Endothelial cell of umbilical vein (primary cell): ENCODE results near the gene TM6SF1. TPM values are rescaled to one million over a fixed set of nuclear protein-coding genes. Genes with fewer than 3 reads are reported as not detected.

Source experiments
- BruUV-seq: library from RNA; stranded (reverse); fragments of 400-500 nt; replicated peaks from 2 replicates; lab custom pipeline; 2021; lab: Mats Ljungman, UMichigan
- CTCF ChIA-PET: fragments of 300-600, 350-600 bp; sonication (Branson Sonifier 250); formaldehyde crosslinking; loops from one replicate; lab custom pipeline; 2021; ENCODE audit warnings: antibody characterized with exemption, inconsistent platforms; lab: Charles Lee
- POLR2A ChIA-PET: fragments of 300-600, 350-600 bp; sonication (Branson Sonifier 250); formaldehyde crosslinking; loops from one replicate; lab custom pipeline; 2021; ENCODE audit warnings: antibody characterized with exemption, inconsistent platforms; lab: Charles Lee
- DNase-seq: peaks from one replicate; pipeline ENCODE4 v3.0.0-alpha.2; 2011; ENCODE audit warnings: low read depth, low spot score
- FAIRE-seq: peaks from 2 replicates; lab custom pipeline; 2011; peaks lifted over from hg19 to GRCh38; lab: Jason Lieb, UNC
- H2AFZ ChIP-seq: 2 replicates; pipeline ENCODE4 v1.6.0; 2012; ENCODE audit warnings: low read depth, low read length, control low read depth, inconsistent platforms
- H3K27ac ChIP-seq: 2 replicates; pipeline ENCODE4 v1.5.1; 2011; ENCODE audit warnings: low read depth, mild to moderate bottlenecking, control low read depth, low read length, moderate library complexity; ENCODE audit not compliant: insufficient read depth
- H3K27me3 ChIP-seq, 2 experiments: 2 replicates each; pipeline versions ENCODE4 v1.6.0 to v1.6.1; 2011; ENCODE audit warnings: low read length in 2 of 2, mixed read lengths in 1 of 2; ENCODE audit not compliant: control insufficient read depth in 2 of 2, insufficient read depth in 2 of 2
- H3K36me3 ChIP-seq, 2 experiments: 2 replicates in 1 of 2; 3 replicates in 1 of 2; pipeline ENCODE4 v1.5.1; 2011; ENCODE audit warnings: low read length in 2 of 2, mild to moderate bottlenecking in 1 of 2, moderate library complexity in 1 of 2; ENCODE audit not compliant: control insufficient read depth in 2 of 2, insufficient read depth in 2 of 2; ENCODE audit errors: extremely low read depth in 1 of 2
- H3K4me1 ChIP-seq: 3 replicates; pipeline ENCODE4 v1.5.1; 2011; ENCODE audit warnings: mild to moderate bottlenecking, low read length; ENCODE audit not compliant: control insufficient read depth, insufficient read depth; ENCODE audit errors: extremely low read depth
- H3K4me2 ChIP-seq: 2 replicates; pipeline ENCODE4 v1.6.1; 2011; ENCODE audit warnings: low read length, control low read depth, mixed read lengths; ENCODE audit not compliant: insufficient read depth
- H3K4me3 ChIP-seq, 3 experiments: fragments of 200-600 bp in 1 of 3; sonication (generic), shearing (Covaris generic) in 1 of 3; replicated peaks in 1 of 3; 2 replicates each; pipeline ENCODE4 v1.5.1; 2011 to 2016; ENCODE audit warnings: control low read depth in 3 of 3, low read length in 3 of 3, mild to moderate bottlenecking in 2 of 3, inconsistent platforms in 1 of 3, low read depth in 1 of 3, moderate library complexity in 1 of 3; ENCODE audit not compliant: insufficient read depth in 1 of 3
- H3K79me2 ChIP-seq: 2 replicates; pipeline ENCODE4 v1.6.0; 2012; ENCODE audit warnings: low read length, inconsistent platforms; ENCODE audit not compliant: control insufficient read depth, insufficient read depth
- H3K9ac ChIP-seq: replicated peaks from 2 replicates; pipeline ENCODE3; 2011; ENCODE audit warnings: low read length, control low read depth; ENCODE audit not compliant: insufficient read depth; ENCODE audit errors: extremely low read depth
- H3K9me1 ChIP-seq: replicated peaks from 3 replicates; pipeline ENCODE4 v1.6.0; 2011; ENCODE audit warnings: mild to moderate bottlenecking, low read length; ENCODE audit not compliant: control insufficient read depth, insufficient read depth; ENCODE audit errors: extremely low read depth
- H3K9me3 ChIP-seq: replicated peaks from 2 replicates; pipeline ENCODE4 v1.5.1; 2012; ENCODE audit warnings: low read length, inconsistent platforms; ENCODE audit not compliant: control insufficient read depth, insufficient read depth
- H4K20me1 ChIP-seq: replicated peaks from 2 replicates; pipeline ENCODE3; 2011; ENCODE audit warnings: mild to moderate bottlenecking, low read length; ENCODE audit not compliant: control insufficient read depth, insufficient read depth; ENCODE audit errors: extremely low read depth
- EZH2 ChIP-seq: IDR thresholded peaks from 2 replicates; pipeline ENCODE4 v1.6.1; 2012; ENCODE audit warnings: borderline replicate concordance, low read depth, mild to moderate bottlenecking, moderate library complexity, low read length, inconsistent platforms; ENCODE audit not compliant: severe bottlenecking
- FOS ChIP-seq: IDR thresholded peaks from 2 replicates; pipeline ENCODE4 v1.6.1; 2011; ENCODE audit warnings: mild to moderate bottlenecking, low read length, moderate library complexity, borderline replicate concordance; ENCODE audit not compliant: insufficient read depth
- GATA2 ChIP-seq: IDR thresholded peaks from 2 replicates; pipeline ENCODE4 v1.7.0; 2011; ENCODE audit warnings: low read depth, mild to moderate bottlenecking, moderate library complexity, mixed read lengths, low read length; ENCODE audit not compliant: insufficient read length, insufficient read depth
- JUN ChIP-seq: IDR thresholded peaks from 2 replicates; pipeline ENCODE4 v1.6.1; 2011; ENCODE audit warnings: borderline replicate concordance, low read depth; ENCODE audit not compliant: insufficient read length, insufficient read depth
- MYC ChIP-seq: IDR thresholded peaks from one replicate; pipeline ENCODE4 v1.6.1; 2011; ENCODE audit warnings: mild to moderate bottlenecking, low read depth, low read length
- POLR2A ChIP-seq: IDR thresholded peaks from 2 replicates; pipeline ENCODE4 v1.6.1; 2012; ENCODE audit warnings: low read depth, mild to moderate bottlenecking, control low read depth, low read length
- POLR2AphosphoS5 ChIP-seq: IDR thresholded peaks from 2 replicates; pipeline ENCODE4 v1.6.1; 2012; ENCODE audit warnings: low read depth, mild to moderate bottlenecking, control low read depth, low read length, moderate library complexity; ENCODE audit not compliant: insufficient read depth
- dilution Hi-C: fragments of 300-500 bp; cut with MboI; formaldehyde crosslinking; loops from one replicate; pipeline ENCODE4 v1.15.0; 2019; ENCODE audit warnings: low sequenced_read_pairs; ENCODE audit not compliant: extremely low pct_ligation_motif_present
- intact Hi-C: fragments of 100-400 bp; cut with micrococcal nuclease; formaldehyde crosslinking; loops from one replicate; pipeline ENCODE4 v1.10.0; 2022
- polyA plus RNA-seq, 4 experiments: library from polyadenylated mRNA; depleted of rRNA in 3 of 4; stranded (reverse) in 3 of 4; unstranded in 1 of 4; fragments of >200 nt; gene quantifications; 2 replicates each; pipeline versions ENCODE4 v1.2.1 to v1.2.3, GENCODE V29; 2011 to 2012; ENCODE audit warnings: missing spikeins in 1 of 4
- total RNA-seq: library from RNA; stranded (reverse); gene quantifications from 2 replicates; pipeline ENCODE4 v1.2.3, GENCODE V29; 2021
- TF ChIP-seq, protein P1 (sequence below), 2 donors: IDR thresholded peaks; 1 replicate in 1 of 2; 2 replicates in 1 of 2; pipeline ENCODE4 v1.5.1; 2011; ENCODE audit warnings: low read length in 2 of 2, mild to moderate bottlenecking in 2 of 2, moderate library complexity in 2 of 2, control low read depth in 1 of 2, inconsistent platforms in 1 of 2, low read depth in 1 of 2; ENCODE audit not compliant: insufficient read depth in 1 of 2; ENCODE audit errors: extremely low read depth in 1 of 2
- TF ChIP-seq, protein P2 (sequence below): IDR thresholded peaks from 2 replicates; pipeline ENCODE4 v1.6.1; 2011; ENCODE audit not compliant: insufficient read depth, insufficient read length

Gene TM6SF1
- total and polyA plus RNA-seq, 2 donors (not counting 3 experiments of a cell fraction or from before 2014, with no cell fraction given), result 26.5 to 38.0 TPM

- H3K79me2 ChIP-seq, result no peaks in the 10 kb centered on the region
- no peaks in the 10 kb centered on the region for H4K20me1 ChIP-seq
- H2AFZ ChIP-seq, result no peak overlapping the region
- ChIA-PET CTCF (interaction anchor here (2.2 kb wide), 1 partner anchor 11 kb away, joined by 5 read pairs; no protein-coding TSS in a partner anchor), POLR2A (interaction anchor here (0.6 kb wide), 1 partner anchor 128 kb away, joined by 7 read pairs; no protein-coding TSS in a partner anchor)
- DNase-seq (no peak), FAIRE-seq (no peak)
- no peaks in the 10 kb centered on the region for H3K9me3 ChIP-seq
- intact Hi-C loops (no loop called here), dilution Hi-C loops (no loop called here)
- H3K9me1 ChIP-seq, result peaks cover 3% of the 10 kb centered on the region
- no peak overlapping the region for H3K9ac ChIP-seq
- TF ChIP-seq, protein P1, sequence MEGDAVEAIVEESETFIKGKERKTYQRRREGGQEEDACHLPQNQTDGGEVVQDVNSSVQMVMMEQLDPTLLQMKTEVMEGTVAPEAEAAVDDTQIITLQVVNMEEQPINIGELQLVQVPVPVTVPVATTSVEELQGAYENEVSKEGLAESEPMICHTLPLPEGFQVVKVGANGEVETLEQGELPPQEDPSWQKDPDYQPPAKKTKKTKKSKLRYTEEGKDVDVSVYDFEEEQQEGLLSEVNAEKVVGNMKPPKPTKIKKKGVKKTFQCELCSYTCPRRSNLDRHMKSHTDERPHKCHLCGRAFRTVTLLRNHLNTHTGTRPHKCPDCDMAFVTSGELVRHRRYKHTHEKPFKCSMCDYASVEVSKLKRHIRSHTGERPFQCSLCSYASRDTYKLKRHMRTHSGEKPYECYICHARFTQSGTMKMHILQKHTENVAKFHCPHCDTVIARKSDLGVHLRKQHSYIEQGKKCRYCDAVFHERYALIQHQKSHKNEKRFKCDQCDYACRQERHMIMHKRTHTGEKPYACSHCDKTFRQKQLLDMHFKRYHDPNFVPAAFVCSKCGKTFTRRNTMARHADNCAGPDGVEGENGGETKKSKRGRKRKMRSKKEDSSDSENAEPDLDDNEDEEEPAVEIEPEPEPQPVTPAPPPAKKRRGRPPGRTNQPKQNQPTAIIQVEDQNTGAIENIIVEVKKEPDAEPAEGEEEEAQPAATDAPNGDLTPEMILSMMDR (IDR thresholded peaks at IDR 0.05; ENCODE audit: extremely low read depth in 1 of 2, insufficient read depth in 1 of 2, low read depth in 1 of 2, low read length in 2 of 2), result no peak
- TF ChIP-seq POLR2A, result no peak
- TF ChIP-seq, protein P2, sequence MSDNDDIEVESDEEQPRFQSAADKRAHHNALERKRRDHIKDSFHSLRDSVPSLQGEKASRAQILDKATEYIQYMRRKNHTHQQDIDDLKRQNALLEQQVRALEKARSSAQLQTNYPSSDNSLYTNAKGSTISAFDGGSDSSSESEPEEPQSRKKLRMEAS, result no peak
- TF ChIP-seq POLR2AphosphoS5, result no peak
- TF ChIP-seq GATA2, result no peak
- TF ChIP-seq MYC, result no peak
- no peak for TF ChIP-seq FOS
- no peak for TF ChIP-seq JUN
- TF ChIP-seq EZH2, result no peak
- BruUV-seq, result no TSS peak
- H3K4me3 ChIP-seq, result no peak overlapping the region
- no peaks in the 10 kb centered on the region for H3K27me3 ChIP-seq
- no peak overlapping the region for H3K4me2 ChIP-seq
- H3K27ac ChIP-seq, result no peak overlapping the region
- no peaks in the 10 kb centered on the region for H3K4me1 ChIP-seq
- H3K36me3 ChIP-seq, result peaks cover 8 to 31% of the 10 kb centered on the region in 2 experiments
Measured at GRCh38 chr15:83153288-83153687, 45.8 kb downstream of the TM6SF1 start.
